Measurements from ENCODE around the gene COL6A1.

Gene COL6A1

DNA sequence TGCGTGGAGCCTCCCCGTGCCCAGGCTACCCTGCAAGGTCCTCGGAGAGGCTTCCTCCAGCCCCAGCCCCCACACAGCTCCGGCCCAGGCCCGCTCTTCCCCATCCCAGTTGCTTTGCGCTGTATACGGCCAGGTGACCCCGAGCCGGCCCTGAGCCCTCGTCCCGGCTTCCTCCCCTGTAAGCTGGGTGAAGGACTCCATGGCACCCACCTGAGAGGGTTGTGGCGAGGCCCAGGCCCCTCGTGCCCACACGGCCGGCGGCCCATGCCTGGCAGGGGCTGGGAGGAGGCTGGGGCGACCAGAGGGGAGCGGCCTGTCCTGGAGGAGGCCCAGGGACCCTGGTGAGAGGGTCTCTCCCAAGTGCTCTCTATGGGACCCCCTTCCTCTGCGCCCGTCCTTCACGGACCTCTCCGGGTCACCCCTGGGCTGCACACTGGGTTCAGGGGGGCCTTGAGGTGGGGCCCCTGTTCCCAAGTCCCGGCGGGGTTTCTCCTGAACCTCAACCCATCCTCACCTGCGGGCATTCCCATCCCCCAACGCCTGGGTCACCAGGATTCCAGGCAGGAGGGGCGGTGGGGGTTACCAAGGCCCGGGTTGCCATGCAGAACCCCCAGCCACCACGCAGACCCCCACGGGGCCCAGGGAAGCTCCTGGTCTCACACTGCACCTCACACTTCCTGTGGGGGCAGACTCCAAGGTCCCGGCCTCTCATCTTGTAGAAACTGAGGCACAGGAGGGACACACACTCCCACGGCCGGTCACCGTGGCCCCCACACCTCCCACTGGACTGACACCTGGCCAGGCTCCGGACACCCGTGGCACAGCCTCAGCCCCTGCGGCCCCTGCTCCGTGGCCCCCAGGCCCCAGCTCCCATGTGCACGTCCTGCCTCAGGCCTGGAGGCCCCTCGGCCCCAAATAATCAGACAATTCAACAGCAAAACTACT is 25.2 kb downstream of the COL6A1 start:
- DNase-seq: no peak

DNA sequence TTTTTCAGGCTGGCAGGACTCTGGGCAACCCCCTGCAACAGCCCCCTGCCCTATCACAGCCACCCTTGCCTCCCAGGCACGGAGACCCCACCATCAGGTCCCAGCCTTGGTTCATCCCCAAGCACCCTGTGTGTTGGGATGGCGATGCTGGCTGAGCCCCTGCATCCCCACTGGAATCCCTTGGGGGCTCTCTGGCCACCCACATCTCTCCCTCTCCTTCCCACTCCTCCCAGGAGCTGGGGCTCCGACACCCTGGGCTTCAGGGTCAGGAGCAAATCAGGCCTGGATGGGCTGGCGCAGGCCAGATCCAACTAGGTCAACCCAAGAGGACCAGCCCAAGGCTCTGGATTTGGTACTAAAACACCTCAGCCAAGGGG is 25.9 kb downstream of the COL6A1 start:
- DNase-seq: no peak

DNA sequence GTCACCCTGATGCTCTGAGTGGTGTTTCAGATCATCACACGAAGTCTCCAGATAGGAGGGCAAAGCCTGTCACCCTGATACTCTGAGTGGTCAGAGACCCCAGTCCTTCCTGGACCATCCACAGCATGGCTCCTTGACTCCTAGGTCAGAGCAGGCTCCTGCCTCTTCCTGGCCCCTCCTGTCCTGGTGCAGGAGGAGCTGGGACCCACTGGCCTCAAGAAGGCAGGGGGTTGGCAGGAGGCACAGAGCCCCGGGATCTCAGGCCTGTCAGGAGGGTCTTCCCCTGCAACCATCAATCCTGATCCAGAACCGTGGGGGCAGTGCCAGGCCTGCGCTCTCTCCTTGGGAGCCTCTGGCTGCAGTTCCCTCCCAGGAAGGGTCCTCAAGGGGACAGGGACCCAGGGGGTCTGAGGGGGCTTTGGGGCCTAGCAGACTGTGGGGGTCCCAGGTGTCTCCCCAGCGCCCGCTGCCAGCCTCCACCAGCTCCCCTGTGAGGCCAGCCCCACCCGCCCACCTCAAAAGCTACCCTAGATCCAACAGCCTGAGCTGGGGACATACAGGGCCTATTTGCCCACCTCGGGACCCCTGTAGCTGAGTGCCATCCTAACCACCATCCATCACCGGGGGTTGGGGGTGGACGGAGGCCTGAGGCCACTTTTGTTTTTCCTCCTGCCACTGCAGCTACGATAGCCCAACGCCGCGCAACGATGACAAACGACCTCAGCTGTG is 27.5 kb downstream of the COL6A1 start:
- DNase-seq: no peak

DNA sequence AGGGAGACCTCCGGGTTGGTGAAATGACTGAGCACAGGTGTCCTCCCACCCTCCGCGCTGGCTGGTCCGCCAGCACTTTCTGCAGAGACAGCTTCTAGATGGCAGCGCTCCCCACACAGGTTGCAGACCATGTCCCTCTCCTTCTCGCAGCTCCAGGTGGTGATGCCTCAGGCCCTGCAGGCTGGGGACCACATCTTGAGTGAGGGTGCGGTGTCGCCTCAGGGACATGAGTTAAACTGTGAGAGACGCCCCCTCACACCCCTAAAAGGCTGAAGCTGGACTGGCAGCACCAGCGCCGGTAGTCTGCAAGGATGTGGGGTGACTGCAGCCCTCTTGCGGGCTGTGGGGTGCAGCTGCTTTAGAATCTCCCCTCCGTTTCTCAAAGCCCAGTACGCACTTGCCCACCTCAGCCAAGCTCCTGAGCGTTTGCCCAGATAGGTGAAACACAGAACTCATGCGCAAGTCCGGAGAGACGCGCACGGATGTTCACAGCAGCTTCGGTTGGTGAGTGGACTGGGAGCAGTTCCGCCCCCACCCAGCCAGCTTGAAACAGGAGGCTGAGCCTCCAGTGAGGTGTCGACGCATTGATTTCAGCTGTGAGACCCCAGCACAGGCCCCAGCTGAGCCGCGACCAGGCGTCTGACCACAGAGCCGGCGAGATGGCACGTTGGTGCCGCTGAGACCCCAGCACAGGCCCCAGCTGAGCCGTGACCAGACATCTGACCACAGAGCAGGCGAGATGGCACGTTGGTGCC is 28.6 kb downstream of the COL6A1 start:
- no peak for DNase-seq

DNA sequence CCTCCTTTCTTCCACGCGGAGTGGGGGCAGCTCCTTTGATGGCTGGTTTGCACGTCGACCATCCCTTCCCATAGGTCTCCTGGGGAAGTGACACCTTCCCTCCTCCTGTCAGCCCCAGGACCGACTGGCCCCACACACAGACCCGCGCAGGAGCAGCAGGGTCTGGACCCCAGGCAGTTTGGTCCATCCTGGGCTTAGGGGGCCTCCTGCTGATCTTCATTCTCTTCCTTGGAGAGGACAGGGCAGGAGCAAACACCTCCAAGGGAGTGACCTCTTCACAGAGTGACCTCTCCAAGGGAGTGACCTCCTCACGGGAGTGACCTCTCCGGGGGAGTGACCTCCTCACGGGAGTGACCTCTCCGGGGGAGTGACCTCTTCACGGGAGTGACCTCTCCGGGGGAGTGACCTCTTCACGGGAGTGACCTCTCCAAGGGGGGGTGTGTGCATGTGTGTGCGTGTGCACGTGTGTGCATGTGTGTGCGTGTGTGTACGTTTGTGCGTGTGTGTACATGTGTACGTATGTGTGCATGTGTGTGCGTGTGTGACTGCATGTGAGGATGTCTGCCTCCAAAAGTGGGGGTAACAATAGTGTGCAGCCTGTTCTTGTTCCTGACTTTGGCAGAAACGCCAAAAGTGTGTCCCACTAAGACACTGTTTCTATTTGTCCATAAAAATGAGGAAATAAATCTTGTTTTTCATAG is 29.8 kb downstream of the COL6A1 start:
- DNase-seq: no peak

DNA sequence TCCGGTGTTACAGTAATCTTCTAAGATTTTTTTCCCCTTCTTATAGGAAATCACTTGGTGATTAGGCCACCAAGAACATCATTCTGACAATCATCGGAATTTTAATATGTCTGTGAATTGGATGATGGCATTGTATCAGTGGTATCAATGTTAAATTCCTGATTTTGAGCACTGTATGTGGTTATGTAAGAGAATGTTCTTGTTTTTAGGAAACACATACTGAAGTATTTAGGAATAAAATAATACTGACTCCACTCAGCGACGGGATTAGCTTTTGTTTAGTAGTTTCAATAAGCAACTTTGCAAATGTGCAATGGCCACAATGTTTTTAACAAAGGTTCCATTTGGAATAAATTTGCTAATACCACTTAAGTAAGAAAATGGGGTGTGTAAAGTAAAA is 30.6 kb downstream of the COL6A1 start:
- DNase-seq: no peak

DNA sequence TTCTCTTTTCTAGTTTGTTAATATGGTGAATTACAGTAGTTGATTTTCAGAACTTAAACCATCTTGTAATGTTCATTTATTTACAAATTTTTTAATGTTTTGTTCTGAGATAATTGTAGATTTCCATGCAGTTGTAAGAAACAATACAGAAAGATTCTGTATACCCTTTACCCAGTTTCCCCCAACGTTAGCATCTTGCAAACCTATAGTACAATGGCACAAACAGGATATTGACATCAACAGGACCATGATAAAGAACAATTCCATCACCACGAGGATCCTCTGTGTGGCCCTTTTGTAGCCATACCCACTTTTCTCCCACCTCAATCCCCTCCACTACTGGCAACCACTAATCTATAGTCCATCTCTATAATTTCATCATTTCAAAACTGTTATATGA is 33.3 kb downstream of the COL6A1 start:
- DNase-seq: no peak

DNA sequence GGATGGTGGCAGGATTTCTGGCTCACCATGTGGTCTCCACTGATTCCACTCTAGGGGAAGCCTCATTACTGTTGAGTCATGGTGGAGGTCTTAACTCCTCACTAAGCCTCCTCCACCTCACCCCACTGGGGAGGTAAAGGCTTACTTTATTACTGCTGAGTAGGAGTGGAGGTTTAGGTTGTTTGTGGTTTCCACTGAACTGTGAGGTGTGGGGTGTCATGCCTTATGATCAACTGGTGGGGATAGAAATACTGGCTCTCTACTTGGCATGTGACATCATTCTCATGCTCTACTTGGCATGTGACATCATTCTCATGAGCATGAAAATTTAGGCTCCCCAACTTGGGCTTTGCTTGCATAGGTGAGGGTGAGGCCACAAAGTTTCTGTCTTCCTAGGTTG is 35.6 kb downstream of the COL6A1 start:
- no peak for DNase-seq

DNA sequence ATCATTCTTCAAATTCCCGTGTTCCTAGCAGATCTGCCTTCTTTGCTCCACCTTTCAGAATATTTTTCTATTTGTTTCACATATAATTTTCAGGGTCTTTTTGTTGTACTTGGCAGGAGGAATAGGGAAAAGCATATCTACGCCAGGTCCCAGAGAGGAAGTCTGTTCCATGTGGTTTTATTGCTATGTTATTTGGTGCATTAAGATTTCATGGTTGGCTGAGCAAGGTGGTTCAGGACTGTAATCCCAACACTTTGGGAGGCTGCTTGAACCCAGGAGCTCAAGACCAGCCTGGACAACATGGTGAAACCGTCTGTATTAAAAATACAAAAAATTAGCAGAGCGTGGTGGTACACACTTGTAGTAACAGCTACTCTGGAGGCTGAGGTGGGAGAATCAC is 36.1 kb downstream of the COL6A1 start:
- no peak for DNase-seq

DNA sequence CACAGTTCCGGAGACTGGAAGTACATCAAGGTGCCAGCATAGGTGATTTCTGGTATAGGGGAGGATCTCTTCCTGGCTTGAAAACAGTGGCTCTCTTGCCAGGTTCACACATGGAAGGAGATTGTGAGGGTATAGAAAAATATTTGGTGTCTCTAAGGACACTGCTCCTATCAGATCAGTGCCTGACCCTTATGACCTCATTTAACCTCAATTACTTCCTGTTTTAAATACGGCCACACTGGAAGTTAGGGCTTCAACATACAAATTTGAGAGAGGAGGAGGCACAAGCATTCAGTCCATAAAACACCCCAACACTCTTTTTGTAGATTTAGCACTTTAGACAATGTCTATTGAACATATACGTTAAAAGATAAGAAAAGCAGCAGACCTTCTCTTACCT is 37.0 kb downstream of the COL6A1 start:
- DNase-seq: no peak

DNA sequence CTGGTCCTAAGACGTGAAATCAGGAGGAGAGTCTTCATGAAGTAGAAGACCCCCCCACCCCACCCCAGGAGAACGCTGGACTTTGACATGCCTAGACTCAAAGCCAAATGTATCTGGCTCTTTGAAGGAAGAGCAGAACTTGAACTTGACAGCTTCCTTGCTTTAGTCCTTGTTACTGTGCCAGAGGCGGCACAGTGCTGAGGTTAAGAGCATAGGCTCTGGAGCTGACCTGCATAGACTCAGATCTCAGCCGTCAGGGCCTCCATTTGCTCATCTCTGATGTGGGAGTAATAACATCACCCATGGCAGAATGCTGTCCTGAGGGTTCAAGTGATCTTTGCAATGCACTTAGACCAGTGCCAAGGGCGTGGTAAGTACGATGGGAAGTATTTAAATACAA is 39.0 kb downstream of the COL6A1 start:
- no peak for DNase-seq

DNA sequence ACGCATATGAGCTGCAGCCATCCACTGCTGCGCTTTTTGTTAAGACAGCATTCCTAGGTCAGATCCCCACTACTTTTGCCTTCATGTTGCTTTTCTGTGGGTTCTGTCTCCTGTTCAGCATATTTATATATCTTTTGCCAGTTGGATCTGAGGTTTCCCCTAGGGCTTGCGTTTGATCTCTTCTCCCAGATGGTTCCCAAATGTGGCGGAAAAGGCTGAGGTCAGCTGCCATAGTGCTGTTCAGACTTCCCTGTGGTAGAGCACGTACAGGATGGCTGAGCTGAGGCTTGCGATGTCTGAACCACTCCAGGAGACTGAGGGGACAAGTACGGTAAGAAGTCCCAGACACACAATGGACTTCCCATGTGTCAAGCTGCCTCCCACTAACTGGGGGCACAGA is 39.8 kb downstream of the COL6A1 start:
- no peak for DNase-seq

DNA sequence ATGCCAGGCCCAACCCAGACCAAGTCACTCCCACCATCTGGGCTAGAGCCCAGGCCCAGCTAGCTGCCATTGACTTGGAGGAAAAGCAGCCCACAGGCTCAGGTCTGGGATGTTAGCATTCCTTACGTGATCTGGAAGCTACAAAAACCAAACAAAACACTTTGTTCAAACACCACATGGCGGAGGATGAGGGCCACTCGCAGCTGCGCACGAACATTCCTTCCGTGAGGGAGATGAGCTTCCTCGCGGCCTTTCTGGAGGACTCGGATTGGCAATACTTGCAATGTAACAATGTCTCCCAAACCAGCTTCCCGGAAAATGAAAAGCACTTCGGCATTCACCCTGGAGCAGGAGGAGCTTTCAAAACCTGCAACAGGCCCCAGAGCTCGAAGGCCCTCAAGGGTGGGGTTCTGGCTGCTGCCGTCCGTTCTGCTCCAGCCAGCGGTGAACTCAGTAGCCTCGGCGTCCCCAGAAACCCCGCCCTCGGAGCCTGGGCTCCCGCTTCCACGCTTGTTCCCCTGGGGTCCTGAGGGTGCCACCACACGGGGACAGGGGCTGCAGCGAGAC is 40.5 kb downstream of the COL6A1 start:
- peak; percentile 52 for DNase-seq

DNA sequence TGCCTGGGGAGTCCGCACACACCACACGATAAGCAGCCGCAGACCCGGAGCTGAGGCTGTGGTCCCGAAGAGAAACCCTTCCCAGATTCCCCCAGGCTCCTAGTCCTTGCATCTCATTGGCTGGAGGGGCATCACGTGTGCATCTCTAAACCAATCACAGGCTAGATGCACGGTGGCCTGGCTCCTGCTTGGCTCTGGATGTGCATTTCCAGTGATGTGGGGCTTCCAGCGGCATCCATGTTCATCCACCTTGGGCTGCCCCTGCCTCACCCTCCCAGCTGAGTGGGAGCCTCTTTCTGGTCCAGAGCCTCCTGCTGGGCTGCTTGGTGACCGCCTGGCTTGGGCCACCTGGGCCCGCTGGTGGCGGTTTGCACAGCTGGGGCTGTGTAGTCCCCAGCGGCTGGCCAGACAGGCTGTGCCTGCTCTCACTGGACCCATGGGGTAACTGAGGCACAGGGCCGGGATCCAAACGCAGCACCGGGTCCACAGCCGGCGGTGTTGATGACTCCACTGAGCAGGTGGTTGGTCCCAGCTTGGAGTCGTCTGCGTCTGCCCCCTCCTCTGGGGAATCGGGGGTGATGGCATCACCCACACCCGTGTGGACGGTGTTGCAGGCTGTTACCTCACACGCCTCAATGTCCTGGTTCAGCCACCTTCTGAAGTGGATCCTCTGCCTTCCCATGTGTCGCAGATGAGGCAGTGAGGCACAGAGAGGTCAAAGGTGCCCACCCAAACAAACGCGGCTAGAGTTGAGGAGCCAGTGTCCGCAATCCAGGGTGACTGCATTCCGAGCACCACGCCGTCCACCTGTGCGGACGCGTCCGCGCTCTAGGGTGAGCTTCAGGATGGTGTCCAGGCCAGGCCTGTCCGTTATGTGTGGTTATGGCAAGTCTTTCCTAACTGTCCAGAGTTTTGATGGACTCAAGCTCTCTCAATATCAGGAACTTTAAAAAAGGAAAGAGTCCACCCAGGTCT is 41.3 kb downstream of the COL6A1 start:
- no peak for DNase-seq

DNA sequence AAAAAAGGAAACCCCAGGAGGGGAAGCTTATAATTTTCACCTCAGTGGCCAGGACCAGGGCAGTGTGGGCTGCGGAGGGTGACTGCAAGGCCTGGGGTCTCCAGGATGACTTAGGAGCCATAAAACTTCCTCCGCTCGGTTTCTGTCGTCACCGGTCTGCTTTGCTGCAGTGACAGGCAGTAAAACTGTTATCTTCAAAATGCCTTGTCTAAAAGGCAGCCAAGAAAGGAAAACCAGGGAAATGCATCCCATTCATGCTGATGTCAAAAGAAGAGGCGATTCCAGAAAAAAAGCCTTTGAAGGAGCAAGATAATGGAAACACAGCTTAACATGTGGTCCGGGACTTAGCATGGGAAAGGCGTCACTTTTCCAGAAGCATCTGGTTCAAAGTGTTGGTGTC is 42.0 kb downstream of the COL6A1 start:
- DNase-seq: no peak

DNA sequence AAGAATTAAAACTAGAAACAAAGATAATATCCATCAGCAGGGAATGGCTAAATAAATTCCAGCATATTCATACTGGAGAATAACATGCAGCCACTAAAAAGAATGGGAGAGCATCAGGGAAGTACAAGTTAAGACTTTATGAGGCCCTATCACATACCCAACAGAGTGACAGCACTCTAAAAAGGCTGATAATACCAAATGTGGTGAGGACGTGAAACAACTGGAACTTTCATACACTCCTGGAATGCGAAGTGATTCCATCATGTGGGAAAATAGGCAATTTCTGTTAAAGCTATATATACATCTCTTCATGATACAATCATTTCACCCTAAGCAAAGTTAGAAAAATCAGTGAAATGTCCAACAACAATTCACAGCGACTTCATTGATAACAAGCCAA is 42.6 kb downstream of the COL6A1 start:
- peak; percentile 38 for DNase-seq

DNA sequence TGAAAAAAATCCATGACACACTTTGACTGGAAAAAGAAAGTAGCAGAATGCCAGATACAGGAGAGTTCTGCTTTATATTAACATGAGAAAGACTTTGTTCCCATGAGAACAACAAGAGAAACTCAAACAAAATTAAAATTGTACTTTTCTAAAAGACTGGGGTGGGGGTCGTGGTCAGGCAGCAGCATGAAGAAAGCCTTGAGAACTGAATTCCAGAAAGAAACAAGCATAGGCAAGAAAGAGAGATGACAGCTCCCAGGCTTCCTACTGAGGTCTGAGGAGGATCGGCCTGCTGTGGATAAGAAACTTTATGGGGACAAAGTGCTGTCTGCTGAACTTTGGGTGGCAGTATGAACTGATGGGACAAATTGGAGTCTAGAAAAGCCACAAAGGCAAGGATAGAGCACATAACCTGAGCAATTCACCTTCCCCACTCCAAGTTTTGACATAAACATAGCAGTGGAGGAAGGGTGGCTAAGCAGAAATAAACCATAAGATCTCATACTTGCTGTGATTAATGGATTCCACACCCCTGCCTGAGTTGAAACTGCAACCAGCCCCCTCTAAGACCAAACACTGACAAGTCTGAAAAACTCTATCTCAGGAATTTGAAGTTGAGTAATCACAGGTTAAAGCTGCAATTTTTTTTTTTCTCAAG is 43.7 kb downstream of the COL6A1 start:
- peak; percentile 89 for DNase-seq

DNA sequence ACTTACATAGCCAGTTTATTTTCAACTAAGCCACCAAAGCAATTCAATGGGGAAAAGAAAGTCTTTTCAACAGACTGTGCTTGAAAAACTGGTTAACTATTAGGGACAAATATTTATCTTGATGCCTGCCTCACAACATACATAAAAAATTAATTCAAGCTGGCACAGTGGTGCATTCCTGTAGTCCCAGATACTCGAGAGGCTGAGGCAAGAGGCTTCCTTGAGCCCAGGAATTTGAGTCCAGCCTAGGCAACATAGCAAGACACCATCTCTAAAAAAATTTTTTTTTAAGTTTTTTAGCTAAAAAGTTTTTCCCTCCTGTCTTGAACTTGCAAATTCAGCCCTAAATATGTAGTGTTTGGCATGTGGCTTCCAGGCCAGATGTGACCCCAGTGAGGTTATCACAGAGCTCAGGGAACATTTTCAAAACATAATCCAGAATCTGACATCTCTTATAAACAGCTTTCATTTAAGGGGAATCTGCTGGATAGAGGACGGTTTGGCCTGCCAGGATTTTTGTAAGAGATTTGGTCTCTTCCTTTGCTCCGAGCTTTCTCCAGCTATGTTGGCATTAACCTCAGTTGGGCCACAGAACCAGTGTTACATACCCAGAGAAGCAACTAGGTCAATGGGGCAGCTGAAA is 46.4 kb downstream of the COL6A1 start:
- no peak for DNase-seq

DNA sequence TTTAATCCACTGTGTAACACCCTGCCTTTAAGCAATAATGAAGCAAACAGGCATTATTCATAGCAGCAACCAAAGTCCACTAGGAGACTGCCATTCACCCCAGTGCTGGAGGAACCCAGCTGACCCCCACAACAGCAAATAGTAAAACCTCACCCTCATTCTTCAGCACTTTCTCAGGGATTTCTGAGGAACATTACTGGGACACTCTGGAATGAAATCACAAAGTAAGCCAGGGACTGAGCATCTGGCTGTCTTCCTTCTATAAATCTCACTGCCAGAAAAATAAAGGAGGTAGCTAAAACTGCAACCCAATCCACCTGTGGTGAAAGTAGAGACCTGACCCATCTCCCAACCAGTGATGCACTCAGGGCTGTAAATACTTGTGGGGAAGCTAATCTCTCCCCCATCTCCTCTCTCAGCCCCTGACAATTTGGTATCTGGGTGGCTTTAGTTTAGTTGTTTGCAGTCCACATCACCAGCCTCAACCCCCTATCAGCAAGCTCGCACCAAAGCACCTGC is 47.1 kb downstream of the COL6A1 start:
- peak; percentile 62 for DNase-seq
